ENCODE measurements around the gene TMA7. TPM values are rescaled to one million over a fixed set of nuclear protein-coding genes. Genes with fewer than 3 reads are reported as not detected.
"Not testable (repeated sequence)": the region's sequence is repeated elsewhere in the genome, so short reads cannot be mapped to it uniquely, and the experiment has no call there.

TMA7 gene
- polyA plus RNA-seq, 4 donors: 293 to 334 (median 315) TPM

- DNase-seq (ENCODE audit: low read depth in 4 of 4, low spot score in 3 of 4): peak; percentile 87 to 98 (median 97)
Observed at GRCh38 chr3:48465531-48466378, 25.7 kb downstream of the TMA7 start.

- DNase-seq (ENCODE audit: low read depth in 4 of 4, low spot score in 3 of 4): no peak
Observed at GRCh38 chr3:48466386-48467109, 26.5 kb downstream of the TMA7 start.

GRCh38 chr3:48467110-48467454, 27.0 kb downstream of the TMA7 start:
- DNase-seq (ENCODE audit: low read depth in 4 of 4, low spot score in 3 of 4): no peak

DNA sequence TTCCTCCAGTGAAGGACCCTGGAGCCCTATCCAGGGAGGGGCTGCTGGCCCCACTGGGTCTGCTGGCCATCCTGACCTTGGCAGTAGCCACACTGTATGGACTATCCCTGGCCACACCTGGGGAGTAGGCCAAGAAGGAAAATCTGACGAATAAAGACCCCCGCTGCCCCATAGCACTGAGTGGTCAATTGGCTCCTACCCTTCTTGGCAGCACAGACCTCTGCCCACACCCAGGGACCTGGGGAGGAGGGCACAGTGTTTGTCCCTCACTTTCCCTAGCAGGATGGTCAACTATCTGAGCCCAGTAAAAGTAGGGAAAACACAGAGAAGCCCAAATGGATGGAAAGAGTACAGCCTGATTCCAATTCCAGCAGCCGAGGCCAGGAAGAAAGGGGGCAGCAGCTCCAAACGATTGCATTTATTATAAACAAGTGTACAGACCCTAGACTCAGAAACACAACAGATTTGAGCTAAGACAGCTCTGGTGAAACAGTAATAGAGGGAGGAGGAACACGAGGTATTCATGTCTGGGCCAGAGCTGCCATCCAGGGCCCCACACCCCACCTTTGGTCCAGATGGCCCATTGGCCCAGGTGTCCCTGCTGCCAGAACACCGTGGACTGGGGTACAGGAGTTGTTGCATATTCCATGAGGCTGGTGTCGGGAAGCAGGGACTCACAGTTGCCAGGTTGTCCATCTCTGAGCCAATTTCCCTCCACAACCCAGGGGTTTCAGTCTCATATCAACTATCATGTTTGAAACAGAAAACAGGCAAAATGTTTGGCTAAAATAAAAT, 27.6 kb downstream of the TMA7 start:
- no peak for DNase-seq (ENCODE audit: low read depth in 4 of 4, low spot score in 3 of 4)

DNA sequence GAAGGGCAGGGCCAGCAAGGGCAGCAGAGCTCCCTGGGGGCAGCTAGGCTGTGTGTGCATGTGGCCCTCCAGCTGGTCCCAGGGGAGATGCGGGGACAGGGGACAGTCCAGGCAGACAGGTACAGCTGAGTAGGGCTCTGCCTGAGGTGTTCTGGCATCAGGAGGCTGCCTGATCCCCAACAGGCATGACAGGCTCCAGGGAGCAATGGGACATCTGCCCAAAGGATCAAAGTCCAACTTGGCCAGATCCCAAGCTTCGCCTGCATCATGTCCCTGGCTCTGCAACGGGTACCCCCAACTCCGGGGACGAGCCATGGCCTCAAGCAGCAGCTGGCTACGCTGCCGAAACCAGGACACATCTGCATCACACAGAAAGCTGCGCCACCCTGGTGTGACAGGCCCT, 28.3 kb downstream of the TMA7 start:
- DNase-seq (ENCODE audit: low read depth in 4 of 4, low spot score in 3 of 4): no peak

- DNase-seq (ENCODE audit: low read depth in 4 of 4, low spot score in 3 of 4): no peak
Observed at GRCh38 chr3:48469046-48469915, 29.2 kb downstream of the TMA7 start.

- no peak for DNase-seq (ENCODE audit: low read depth in 4 of 4, low spot score in 3 of 4)
Observed at GRCh38 chr3:48470286-48470685, 30.2 kb downstream of the TMA7 start.

- no peak for DNase-seq (ENCODE audit: low read depth in 4 of 4, low spot score in 3 of 4)
Observed at GRCh38 chr3:48472673-48472922, 32.5 kb downstream of the TMA7 start.

- DNase-seq (ENCODE audit: low read depth in 4 of 4, low spot score in 3 of 4): peak; percentile 78 to 82 (median 81)
Observed at GRCh38 chr3:48472923-48473616, 33.0 kb downstream of the TMA7 start.

- peak in 1 of 4 donors; percentile 12 for DNase-seq (ENCODE audit: low read depth in 4 of 4, low spot score in 3 of 4)
Observed at GRCh38 chr3:48473617-48473952, 33.5 kb downstream of the TMA7 start.

DNA sequence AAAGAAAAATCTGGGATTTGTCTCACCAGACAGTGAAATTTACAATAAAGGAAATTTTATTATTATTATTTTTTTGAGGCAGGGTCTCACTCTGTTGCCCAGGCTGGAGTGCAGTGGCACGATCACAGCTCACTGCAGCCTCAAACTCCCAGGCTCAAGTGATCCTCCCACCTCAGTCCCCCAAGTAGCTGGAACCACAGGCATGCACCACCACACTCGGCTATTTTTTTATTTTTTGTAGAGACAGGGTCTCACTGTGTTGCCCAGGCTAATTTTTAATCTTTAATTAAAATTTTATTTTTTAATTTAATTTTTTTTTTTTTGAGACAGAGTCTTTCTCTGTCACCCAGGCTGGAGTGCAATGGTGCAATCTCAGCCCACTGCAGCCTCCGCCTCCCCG, 34.0 kb downstream of the TMA7 start:
- not testable (repeated sequence) for DNase-seq (ENCODE audit: low read depth in 4 of 4, low spot score in 3 of 4)

- no peak for DNase-seq (ENCODE audit: low read depth in 4 of 4, low spot score in 3 of 4)
Observed at GRCh38 chr3:48474619-48475018, 34.6 kb downstream of the TMA7 start.

GRCh38 chr3:48475188-48475587, 35.1 kb downstream of the TMA7 start:
- DNase-seq (ENCODE audit: low read depth in 4 of 4, low spot score in 3 of 4): no peak

- DNase-seq (ENCODE audit: low read depth in 4 of 4, low spot score in 3 of 4): no peak
Observed at GRCh38 chr3:48476426-48477053, 36.5 kb downstream of the TMA7 start.

DNA sequence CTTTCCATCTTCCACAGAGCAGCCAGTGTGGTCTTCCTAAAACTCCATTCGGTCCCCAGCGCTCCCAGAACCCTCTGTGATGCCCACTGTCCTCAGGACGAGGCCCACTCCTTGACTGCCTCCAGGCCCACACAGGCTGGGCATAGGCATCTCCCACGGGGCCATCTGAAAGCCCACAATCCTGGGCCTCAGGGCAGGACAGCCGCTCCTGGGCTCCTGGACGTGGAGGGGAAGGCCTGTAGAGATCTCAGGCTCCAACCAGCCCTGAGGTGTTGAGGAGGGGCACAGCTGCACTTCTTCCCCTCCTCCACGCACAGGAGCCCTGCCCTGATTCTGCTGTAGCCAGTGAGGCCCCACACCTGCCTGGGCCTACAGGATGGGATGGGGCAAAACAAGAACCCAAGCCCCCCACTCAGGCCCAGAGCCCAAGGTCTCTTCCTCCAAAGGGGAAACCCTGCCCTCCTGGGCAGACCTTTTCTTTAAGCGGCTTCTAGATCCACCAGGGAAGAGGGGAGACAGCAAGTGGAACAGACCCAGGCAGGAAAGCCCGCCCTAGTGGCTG, 38.0 kb downstream of the TMA7 start:
- DNase-seq (ENCODE audit: low read depth in 4 of 4, low spot score in 3 of 4): no peak

DNA sequence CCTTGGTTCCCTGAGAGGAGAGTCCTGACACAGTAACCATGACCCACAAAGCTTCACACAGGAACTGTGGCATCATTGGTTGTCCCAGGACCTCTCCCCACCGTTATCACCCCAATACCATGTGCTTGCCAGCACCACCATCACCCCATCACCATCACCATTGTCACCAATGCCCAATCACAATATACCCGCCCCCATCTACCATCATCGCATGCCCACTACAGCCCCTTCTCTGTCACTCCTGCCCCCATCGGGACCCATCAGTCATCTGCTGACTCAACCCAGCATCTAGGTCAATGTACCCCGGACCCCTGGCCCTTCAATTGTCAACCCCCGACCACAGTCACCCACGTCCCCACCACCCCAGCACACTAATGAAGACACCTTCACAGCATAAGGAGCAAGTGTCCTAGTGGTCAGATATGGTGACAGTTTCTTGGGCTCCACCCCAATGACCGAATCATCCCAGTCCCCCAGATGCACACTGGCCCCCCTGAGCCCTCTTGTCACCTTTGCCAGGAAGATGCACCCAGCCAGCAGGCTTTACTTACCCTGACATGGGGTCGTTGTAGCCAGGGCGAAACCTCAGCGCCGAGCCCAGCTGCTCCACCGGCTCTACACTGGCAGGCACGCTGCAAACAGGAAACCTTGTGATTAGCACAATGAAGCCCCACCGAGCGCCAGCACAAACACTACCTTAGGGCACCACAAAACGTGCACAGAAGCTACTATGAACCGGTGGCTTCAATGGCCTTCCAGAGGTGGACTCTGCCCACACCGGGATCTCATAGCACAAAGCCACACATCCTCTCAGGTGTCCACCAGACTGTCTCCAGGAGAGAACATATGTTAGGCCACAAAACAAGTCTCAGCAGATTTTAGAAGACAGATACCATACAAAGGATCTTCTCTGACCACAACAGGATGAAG, 38.8 kb downstream of the TMA7 start:
- no peak for DNase-seq (ENCODE audit: low read depth in 4 of 4, low spot score in 3 of 4)

DNA sequence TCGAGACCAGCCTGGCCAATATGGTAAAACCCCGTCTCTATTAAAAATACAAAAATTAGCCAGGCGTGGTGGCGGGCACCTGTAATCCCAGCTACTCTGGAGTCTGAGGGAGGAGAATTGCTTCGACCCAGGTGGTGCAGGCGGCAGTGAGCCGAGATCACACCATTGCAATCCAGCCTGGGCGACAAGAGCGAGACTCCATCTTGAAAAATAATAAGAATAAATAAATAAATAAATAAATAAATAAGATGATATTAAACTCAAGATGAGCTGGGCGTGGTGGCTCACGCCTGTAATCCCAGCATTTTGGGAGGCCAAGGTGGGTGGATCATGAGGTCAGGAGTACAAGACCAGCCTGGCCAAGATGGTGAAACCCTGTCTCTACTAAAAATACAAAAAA, 40.8 kb downstream of the TMA7 start:
- DNase-seq (ENCODE audit: low read depth in 4 of 4, low spot score in 3 of 4): not testable (repeated sequence)

GRCh38 chr3:48482822-48483221, 42.8 kb downstream of the TMA7 start:
- DNase-seq (ENCODE audit: low read depth in 4 of 4, low spot score in 3 of 4): not testable (repeated sequence)
